IMR-90 (cell line): ENCODE data around the gene ITIH5. TPM values are rescaled to one million over a fixed set of nuclear protein-coding genes. Genes with fewer than 3 reads are reported as not detected.

Experiments
- ATAC-seq: fragments of 200-7000 bp; cut with Tn5 transposase; 2 replicates; pipeline ENCODE4 v1.9.1; 2020; ENCODE audit warnings: low read depth, mild to moderate bottlenecking, moderate library complexity
- BruUV-seq: library from RNA; stranded (reverse); fragments of 400-500 nt; replicated peaks from 2 replicates; lab custom pipeline; 2021; lab: Mats Ljungman, UMichigan
- CTCF ChIA-PET: fragments of 300-600 bp; formaldehyde crosslinking; extraction: SDS; loops from one replicate; lab custom pipeline; 2021; ENCODE audit warnings: antibody characterized with exemption; lab: Yijun Ruan, JAX
- POLR2A ChIA-PET: fragments of 300-600 bp; sonication (Branson Sonifier 250); formaldehyde crosslinking; loops from one replicate; lab custom pipeline; 2022; ENCODE audit warnings: antibody characterized with exemption; ENCODE audit not compliant: unreplicated experiment; lab: Charles Lee
- DNase-seq: peaks from one replicate; pipeline ENCODE4 v3.0.0; 2013
- H2AFZ ChIP-seq: replicated peaks from 2 replicates; pipeline ENCODE3; 2013; ENCODE audit warnings: low read length, mild to moderate bottlenecking; ENCODE audit not compliant: poor library complexity
- H2AK5ac ChIP-seq: 2 replicates; pipeline ENCODE4 v1.6.1; 2013; ENCODE audit warnings: low read depth, low read length, inconsistent platforms
- H2AK9ac ChIP-seq: replicated peaks from 2 replicates; pipeline ENCODE3; 2013; ENCODE audit warnings: mild to moderate bottlenecking, low read depth, low read length, moderate library complexity; ENCODE audit not compliant: poor library complexity
- H2BK120ac ChIP-seq: 2 replicates; pipeline ENCODE4 v1.6.1; 2013; ENCODE audit warnings: low read depth, low read length, inconsistent platforms
- H2BK15ac ChIP-seq: 3 replicates; pipeline ENCODE4 v1.6.1; 2013; ENCODE audit warnings: low read depth, low read length, inconsistent platforms
- H2BK20ac ChIP-seq: 2 replicates; pipeline ENCODE4 v1.6.1; 2013; ENCODE audit warnings: low read depth, mild to moderate bottlenecking, inconsistent platforms, low read length, moderate library complexity
- H2BK5ac ChIP-seq: 2 replicates; pipeline ENCODE4 v1.6.1; 2013; ENCODE audit warnings: mild to moderate bottlenecking, low read depth, low read length, inconsistent platforms; ENCODE audit not compliant: poor library complexity, severe bottlenecking
- H3K14ac ChIP-seq: replicated peaks from 2 replicates; pipeline ENCODE4 v1.6.1; 2013; ENCODE audit warnings: low read depth, low read length, inconsistent platforms
- H3K18ac ChIP-seq: 2 replicates; pipeline ENCODE4 v1.6.1; 2013; ENCODE audit warnings: low read depth, low read length, control low read depth
- H3K23ac ChIP-seq: 2 replicates; pipeline ENCODE4 v1.6.1; 2013; ENCODE audit warnings: low read depth, low read length, inconsistent platforms
- H3K27ac ChIP-seq: 2 replicates; pipeline ENCODE4 v1.5.1; 2013; ENCODE audit warnings: mild to moderate bottlenecking, control low read depth, low read length; ENCODE audit not compliant: insufficient read depth
- H3K27me3 ChIP-seq: 2 replicates; pipeline ENCODE4 v1.6.1; 2013; ENCODE audit warnings: low read length; ENCODE audit not compliant: control insufficient read depth, insufficient read depth
- H3K36me3 ChIP-seq: 2 replicates; pipeline ENCODE4 v1.6.1; 2013; ENCODE audit warnings: low read length, mixed read lengths; ENCODE audit not compliant: control insufficient read depth, insufficient read depth
- H3K4ac ChIP-seq: 2 replicates; pipeline ENCODE4 v1.6.1; 2013; ENCODE audit warnings: low read depth, low read length, inconsistent platforms
- H3K4me1 ChIP-seq: 2 replicates; pipeline ENCODE4 v1.6.1; 2013; ENCODE audit warnings: low read length, mixed read lengths; ENCODE audit not compliant: control insufficient read depth, insufficient read depth
- H3K4me2 ChIP-seq: 2 replicates; pipeline ENCODE4 v1.6.1; 2013; ENCODE audit warnings: low read depth, mild to moderate bottlenecking, control low read depth, low read length, moderate library complexity
- H3K4me3 ChIP-seq: 2 replicates; pipeline ENCODE4 v1.5.1; 2013; ENCODE audit warnings: low read depth, mild to moderate bottlenecking, control low read depth, low read length, moderate library complexity; ENCODE audit not compliant: insufficient read depth
- H3K56ac ChIP-seq: 2 replicates; pipeline ENCODE4 v1.6.1; 2013; ENCODE audit warnings: low read length, inconsistent platforms; ENCODE audit not compliant: insufficient read depth; ENCODE audit errors: extremely low read depth
- H3K79me1 ChIP-seq, 2 experiments: 2 replicates each; pipeline ENCODE4 v1.6.1; 2013; ENCODE audit warnings: low read length in 2 of 2, inconsistent platforms in 1 of 2, low read depth in 1 of 2
- H3K9ac ChIP-seq: 2 replicates; pipeline ENCODE4 v1.6.1; 2013; ENCODE audit warnings: low read depth, low read length, control low read depth
- H3K9me1 ChIP-seq: 2 replicates; pipeline ENCODE4 v1.6.1; 2013; ENCODE audit warnings: low read length, inconsistent platforms; ENCODE audit not compliant: insufficient read depth
- H3K9me3 ChIP-seq: 2 replicates; pipeline ENCODE4 v1.6.1; 2013; ENCODE audit warnings: low read length; ENCODE audit not compliant: control insufficient read depth, insufficient read depth
- H4K20me1 ChIP-seq: 2 replicates; pipeline ENCODE4 v1.6.1; 2013; ENCODE audit warnings: low read length, inconsistent platforms; ENCODE audit not compliant: insufficient read depth
- H4K5ac ChIP-seq: 2 replicates; pipeline ENCODE4 v1.6.1; 2013; ENCODE audit warnings: mild to moderate bottlenecking, low read depth, low read length, control low read depth
- H4K8ac ChIP-seq, 2 experiments: 2 replicates each; pipeline ENCODE4 v1.6.1; 2013; ENCODE audit warnings: low read depth in 2 of 2, low read length in 2 of 2, control low read depth in 1 of 2, inconsistent platforms in 1 of 2
- H4K91ac ChIP-seq: 2 replicates; pipeline ENCODE4 v1.6.1; 2013; ENCODE audit warnings: low read depth, low read length, inconsistent platforms; ENCODE audit not compliant: insufficient read depth
- BHLHE40 ChIP-seq: fragments of 150-350 bp; IDR thresholded peaks from 2 replicates; pipeline ENCODE4 v1.6.1; 2016; ENCODE audit warnings: mild to moderate bottlenecking, low read depth, low read length
- CEBPB ChIP-seq: IDR thresholded peaks from 2 replicates; pipeline ENCODE4 v1.6.1; 2012; ENCODE audit warnings: low read depth, low read length, improper control_type of control experiment
- CHD1 ChIP-seq: IDR thresholded peaks from 2 replicates; pipeline ENCODE4 v1.6.1; 2012; ENCODE audit warnings: low read depth, low read length, improper control_type of control experiment
- FOS ChIP-seq: fragments of 150-350 bp; IDR thresholded peaks from 2 replicates; pipeline ENCODE4 v1.6.1; 2016; ENCODE audit warnings: low read depth, low read length
- MAFK ChIP-seq: IDR thresholded peaks from 2 replicates; pipeline ENCODE4 v1.6.1; 2012; ENCODE audit warnings: low read depth, low read length, improper control_type of control experiment
- MAZ ChIP-seq: IDR thresholded peaks from 2 replicates; pipeline ENCODE4 v1.6.1; 2012; ENCODE audit warnings: low read depth, mild to moderate bottlenecking, low read length, improper control_type of control experiment, moderate library complexity, borderline replicate concordance
- MXI1 ChIP-seq: IDR thresholded peaks from 2 replicates; pipeline ENCODE4 v1.6.1; 2012; ENCODE audit warnings: low read depth, mild to moderate bottlenecking, low read length, moderate library complexity, borderline replicate concordance
- NFE2L2 ChIP-seq: fragments of 150-350 bp; IDR thresholded peaks from 2 replicates; pipeline ENCODE4 v1.6.1; 2016; ENCODE audit warnings: low read depth, mild to moderate bottlenecking, low read length
- POLR2A ChIP-seq: IDR thresholded peaks from 2 replicates; pipeline ENCODE4 v1.6.1; 2012; ENCODE audit warnings: mild to moderate bottlenecking, low read depth, low read length
- RAD21 ChIP-seq: IDR thresholded peaks from 2 replicates; pipeline ENCODE4 v1.6.1; 2012; ENCODE audit warnings: low read length, improper control_type of control experiment
- RCOR1 ChIP-seq: IDR thresholded peaks from 2 replicates; pipeline ENCODE4 v1.6.1; 2012; ENCODE audit warnings: mild to moderate bottlenecking, low read length, improper control_type of control experiment; ENCODE audit not compliant: insufficient replicate concordance
- RFX5 ChIP-seq: IDR thresholded peaks from 2 replicates; pipeline ENCODE4 v1.8.0; 2012; ENCODE audit warnings: low read depth, mild to moderate bottlenecking, low read length, moderate library complexity
- SMC3 ChIP-seq: fragments of 150-350 bp; IDR thresholded peaks from 2 replicates; pipeline ENCODE4 v1.6.1; 2016; ENCODE audit warnings: low read depth, mild to moderate bottlenecking, antibody characterized with exemption, low read length, moderate library complexity
- WGBS, 2 experiments: methylation state at CpG; one replicate each; pipeline versions ENCODE4 v1.1.5 to v1.1.7; 2013; ENCODE audit warnings: missing lambda C conversion rate in 2 of 2; ENCODE audit not compliant: insufficient read length in 1 of 2; ENCODE audit errors: extremely low coverage in 2 of 2; 5-methylcytosine and 5-hydroxymethylcytosine counted together
- dilution Hi-C: fragments of 300-500 bp; cut with HindIII; formaldehyde crosslinking; loops from one replicate; pipeline ENCODE4 v1.14.3; 2018; ENCODE audit warnings: low sequenced_read_pairs; ENCODE audit not compliant: unreplicated experiment
- in situ Hi-C: fragments of 300-500 bp; cut with MboI; formaldehyde crosslinking; loops from 3 replicates; pipeline ENCODE4 v1.14.3; 2019; ENCODE audit warnings: low sequenced_read_pairs, inconsistent platforms, mixed read lengths
- intact Hi-C: fragments of 100-400 bp; cut with micrococcal nuclease; formaldehyde crosslinking; loops from 2 replicates; pipeline ENCODE4 v1.10.0; 2022
- polyA plus RNA-seq, 3 experiments: library from polyadenylated mRNA; depleted of rRNA; stranded (reverse); fragments of >200 nt; gene quantifications; 2 replicates each; pipeline ENCODE4 v1.2.3, GENCODE V29; 2012; ENCODE audit warnings: low replicate concordance in 1 of 3
- total RNA-seq: library from RNA; depleted of rRNA; stranded (reverse); fragments of >200 nt; gene quantifications from 2 replicates; pipeline ENCODE4 v1.2.3, GENCODE V29; 2012
- TF ChIP-seq, protein P1 (sequence below): fragments of 150-350 bp; IDR thresholded peaks from 2 replicates; pipeline ENCODE4 v1.6.1; 2017; ENCODE audit warnings: mild to moderate bottlenecking, antibody characterized with exemption, low read length, low read depth
- TF ChIP-seq, protein P2 (sequence below): fragments of 150-350 bp; IDR thresholded peaks from 2 replicates; pipeline ENCODE4 v1.6.1; 2016; ENCODE audit warnings: low read depth, mild to moderate bottlenecking, low read length, moderate library complexity, borderline replicate concordance
- TF ChIP-seq, protein P3 (sequence below): conservative IDR thresholded peaks from 2 replicates; pipeline ENCODE4 v1.5.1; 2012; ENCODE audit warnings: mild to moderate bottlenecking, low read depth, low read length, improper control_type of control experiment

ITIH5 gene
- total and polyA plus RNA-seq, 2 of the 4 experiments (the other 2 are of a cell fraction): under 0.01 to 0.07 TPM

DNA sequence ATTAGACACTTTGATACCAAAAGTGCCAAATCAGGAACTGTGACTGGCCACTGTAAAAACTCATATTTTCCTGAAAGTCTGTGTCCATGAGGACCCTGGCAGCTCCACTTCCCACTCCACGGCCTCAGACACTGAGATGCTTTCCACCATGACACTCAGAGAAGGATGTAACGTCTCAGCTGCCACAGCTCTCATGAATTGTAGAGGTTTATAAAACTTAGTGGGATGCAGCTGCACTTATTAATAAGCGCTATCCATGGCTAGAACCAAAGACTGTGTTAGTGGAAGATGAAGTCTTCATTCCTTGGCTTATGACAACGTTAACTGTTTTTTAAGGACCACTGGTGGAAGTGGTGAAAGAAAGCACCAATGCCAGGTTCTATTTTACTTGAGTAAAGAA is 121.0 kb downstream of the ITIH5 start:
- Histone ChIP-seq H2AK5ac (no peak overlapping the region), H2BK20ac (no peak overlapping the region), H4K20me1 (no peaks in the 10 kb centered on the region), H3K27me3 (peaks cover 2% of the 10 kb centered on the region; the same call in 1 of the 2 replicates), H3K79me1 (no peaks in the 10 kb centered on the region), H2BK120ac (no peak overlapping the region), H3K9ac (no peak overlapping the region), H3K18ac (no peak overlapping the region), H4K5ac (no peak overlapping the region), H3K36me3 (no peaks in the 10 kb centered on the region), H4K91ac (no peak overlapping the region), H2AFZ (no peak overlapping the region), H3K4me3 (no peak overlapping the region), H3K23ac (no peak overlapping the region), H2AK9ac (no peak overlapping the region), H3K27ac (no peak overlapping the region), H3K56ac (no peak overlapping the region), H2BK5ac (no peak overlapping the region), H3K4ac (no peak overlapping the region), H4K8ac (no peak overlapping the region), H3K9me1 (no peaks in the 10 kb centered on the region), H3K14ac (no peak overlapping the region), H3K4me2 (no peak overlapping the region), H3K4me1 (peaks cover 2% of the 10 kb centered on the region; the same call in 1 of the 2 replicates), H2BK15ac (no peak overlapping the region), H3K9me3 (no peaks in the 10 kb centered on the region)
- in situ Hi-C loops: no loop called here
- dilution Hi-C loops: no loop called here
- BruUV-seq: no TSS peak
- CTCF ChIA-PET: interaction anchor here (0.5 kb wide), 1 partner anchor 68 kb away, joined by 6 read pairs; no protein-coding TSS in a partner anchor
- TF ChIP-seq, protein P1, sequence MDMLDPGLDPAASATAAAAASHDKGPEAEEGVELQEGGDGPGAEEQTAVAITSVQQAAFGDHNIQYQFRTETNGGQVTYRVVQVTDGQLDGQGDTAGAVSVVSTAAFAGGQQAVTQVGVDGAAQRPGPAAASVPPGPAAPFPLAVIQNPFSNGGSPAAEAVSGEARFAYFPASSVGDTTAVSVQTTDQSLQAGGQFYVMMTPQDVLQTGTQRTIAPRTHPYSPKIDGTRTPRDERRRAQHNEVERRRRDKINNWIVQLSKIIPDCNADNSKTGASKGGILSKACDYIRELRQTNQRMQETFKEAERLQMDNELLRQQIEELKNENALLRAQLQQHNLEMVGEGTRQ: no peak
- TF ChIP-seq POLR2A (no peak), CEBPB (no peak), SMC3 (no peak), FOS (no peak), MAFK (no peak), CHD1 (no peak), RCOR1 (no peak), RAD21 (no peak), NFE2L2 (no peak), BHLHE40 (no peak), RFX5 (no peak), MXI1 (no peak), MAZ (no peak)
- TF ChIP-seq, protein P2, sequence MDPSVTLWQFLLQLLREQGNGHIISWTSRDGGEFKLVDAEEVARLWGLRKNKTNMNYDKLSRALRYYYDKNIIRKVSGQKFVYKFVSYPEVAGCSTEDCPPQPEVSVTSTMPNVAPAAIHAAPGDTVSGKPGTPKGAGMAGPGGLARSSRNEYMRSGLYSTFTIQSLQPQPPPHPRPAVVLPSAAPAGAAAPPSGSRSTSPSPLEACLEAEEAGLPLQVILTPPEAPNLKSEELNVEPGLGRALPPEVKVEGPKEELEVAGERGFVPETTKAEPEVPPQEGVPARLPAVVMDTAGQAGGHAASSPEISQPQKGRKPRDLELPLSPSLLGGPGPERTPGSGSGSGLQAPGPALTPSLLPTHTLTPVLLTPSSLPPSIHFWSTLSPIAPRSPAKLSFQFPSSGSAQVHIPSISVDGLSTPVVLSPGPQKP: no peak
- TF ChIP-seq, protein P3, sequence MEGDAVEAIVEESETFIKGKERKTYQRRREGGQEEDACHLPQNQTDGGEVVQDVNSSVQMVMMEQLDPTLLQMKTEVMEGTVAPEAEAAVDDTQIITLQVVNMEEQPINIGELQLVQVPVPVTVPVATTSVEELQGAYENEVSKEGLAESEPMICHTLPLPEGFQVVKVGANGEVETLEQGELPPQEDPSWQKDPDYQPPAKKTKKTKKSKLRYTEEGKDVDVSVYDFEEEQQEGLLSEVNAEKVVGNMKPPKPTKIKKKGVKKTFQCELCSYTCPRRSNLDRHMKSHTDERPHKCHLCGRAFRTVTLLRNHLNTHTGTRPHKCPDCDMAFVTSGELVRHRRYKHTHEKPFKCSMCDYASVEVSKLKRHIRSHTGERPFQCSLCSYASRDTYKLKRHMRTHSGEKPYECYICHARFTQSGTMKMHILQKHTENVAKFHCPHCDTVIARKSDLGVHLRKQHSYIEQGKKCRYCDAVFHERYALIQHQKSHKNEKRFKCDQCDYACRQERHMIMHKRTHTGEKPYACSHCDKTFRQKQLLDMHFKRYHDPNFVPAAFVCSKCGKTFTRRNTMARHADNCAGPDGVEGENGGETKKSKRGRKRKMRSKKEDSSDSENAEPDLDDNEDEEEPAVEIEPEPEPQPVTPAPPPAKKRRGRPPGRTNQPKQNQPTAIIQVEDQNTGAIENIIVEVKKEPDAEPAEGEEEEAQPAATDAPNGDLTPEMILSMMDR: no peak
- ATAC-seq (no peak), DNase-seq (no peak)
- intact Hi-C loops: no loop called here
- POLR2A ChIA-PET: no interaction called here
- WGBS, 2 experiments: no CpG with 5 or more reads among the region's 4 CpGs
